Trophoblast cell (in vitro differentiated cells and primary cell): Measurements from ENCODE around the gene DNAJC3.

ENCODE experiments used
- DNase-seq, 2 donors: peaks; one replicate each; pipeline ENCODE4 v3.0.0-alpha.2; 2016
- H2AFZ ChIP-seq: 2 replicates; pipeline ENCODE4 v1.6.1; 2013; ENCODE audit warnings: low read length, moderate library complexity, mild to moderate bottlenecking; ENCODE audit not compliant: insufficient read depth, poor library complexity
- H2AK5ac ChIP-seq: 2 replicates; pipeline ENCODE4 v1.6.1; 2013; ENCODE audit warnings: mild to moderate bottlenecking, low read length
- H2BK120ac ChIP-seq: 2 replicates; pipeline ENCODE4 v1.6.1; 2013; ENCODE audit warnings: low read length, mild to moderate bottlenecking, moderate library complexity; ENCODE audit not compliant: insufficient read depth, poor library complexity
- H2BK12ac ChIP-seq: 2 replicates; pipeline ENCODE4 v1.6.1; 2013; ENCODE audit warnings: mild to moderate bottlenecking, low read length, moderate library complexity
- H2BK5ac ChIP-seq: 2 replicates; pipeline ENCODE4 v1.6.1; 2013; ENCODE audit warnings: low read length, low read depth, moderate library complexity, mild to moderate bottlenecking; ENCODE audit not compliant: poor library complexity
- H3K14ac ChIP-seq: 2 replicates; pipeline ENCODE4 v1.6.1; 2013; ENCODE audit warnings: mild to moderate bottlenecking, low read length
- H3K18ac ChIP-seq: 2 replicates; pipeline ENCODE4 v1.6.1; 2013; ENCODE audit warnings: mild to moderate bottlenecking, low read length
- H3K23ac ChIP-seq: 2 replicates; pipeline ENCODE4 v1.6.1; 2013; ENCODE audit warnings: low read length
- H3K27ac ChIP-seq: 2 replicates; pipeline ENCODE4 v1.5.1; 2013; ENCODE audit warnings: low read depth, mild to moderate bottlenecking, inconsistent platforms, low read length, moderate library complexity
- H3K27me3 ChIP-seq: 2 replicates; pipeline ENCODE4 v1.6.1; 2013; ENCODE audit warnings: inconsistent platforms, mild to moderate bottlenecking, low read length, moderate library complexity; ENCODE audit not compliant: insufficient read depth
- H3K36me3 ChIP-seq, 2 experiments: 1 replicate in 1 of 2; 2 replicates in 1 of 2; pipeline ENCODE4 v1.6.1; 2013; ENCODE audit warnings: low read length in 2 of 2, mild to moderate bottlenecking in 2 of 2, moderate library complexity in 1 of 2; ENCODE audit not compliant: insufficient read depth in 2 of 2, control insufficient read depth in 1 of 2
- H3K4ac ChIP-seq: 2 replicates; pipeline ENCODE4 v1.6.1; 2013; ENCODE audit warnings: low read depth, mild to moderate bottlenecking, low read length, moderate library complexity
- H3K4me1 ChIP-seq, 2 experiments: 1 replicate in 1 of 2; 2 replicates in 1 of 2; pipeline ENCODE4 v1.6.1; 2013; ENCODE audit warnings: low read length in 2 of 2, mild to moderate bottlenecking in 2 of 2, moderate library complexity in 1 of 2; ENCODE audit not compliant: insufficient read depth in 2 of 2, control insufficient read depth in 1 of 2
- H3K4me2 ChIP-seq: 2 replicates; pipeline ENCODE4 v1.6.1; 2013; ENCODE audit warnings: inconsistent platforms, mild to moderate bottlenecking, low read length, moderate library complexity
- H3K4me3 ChIP-seq: 2 replicates; pipeline ENCODE4 v1.5.1; 2013; ENCODE audit warnings: mild to moderate bottlenecking, low read depth, low read length, inconsistent platforms
- H3K79me1 ChIP-seq: one replicate; pipeline ENCODE4 v1.6.1; 2013; ENCODE audit warnings: low read length
- H3K79me2 ChIP-seq: 2 replicates; pipeline ENCODE4 v1.6.1; 2013; ENCODE audit warnings: low read length, mild to moderate bottlenecking; ENCODE audit not compliant: control insufficient read depth, insufficient read depth, poor library complexity
- H3K9ac ChIP-seq: 2 replicates; pipeline ENCODE4 v1.6.1; 2013; ENCODE audit warnings: mild to moderate bottlenecking, low read length
- H3K9me3 ChIP-seq: 2 replicates; pipeline ENCODE4 v1.6.1; 2013; ENCODE audit warnings: low read depth, mild to moderate bottlenecking, control low read depth, inconsistent platforms, low read length; ENCODE audit not compliant: insufficient read depth
- H4K12ac ChIP-seq: 2 replicates; pipeline ENCODE4 v1.6.1; 2013; ENCODE audit warnings: low read depth, mild to moderate bottlenecking, low read length, moderate library complexity
- H4K8ac ChIP-seq: 2 replicates; pipeline ENCODE4 v1.6.1; 2013; ENCODE audit warnings: low read depth, mild to moderate bottlenecking, low read length, moderate library complexity
- H4K91ac ChIP-seq: one replicate; pipeline ENCODE4 v1.6.1; 2013; ENCODE audit warnings: low read depth, mild to moderate bottlenecking, low read length, moderate library complexity
- WGBS: extraction: QIAGEN DNeasy Blood & Tissue Kit; methylation state at CpG from one replicate; pipeline ENCODE4 v1.1.7; 2013; ENCODE audit warnings: missing lambda C conversion rate; ENCODE audit not compliant: insufficient read length, insufficient coverage; ENCODE audit errors: extremely low coverage; 5-methylcytosine and 5-hydroxymethylcytosine counted together

Gene DNAJC3

GRCh38 chr13:95713651-95714050 lies 36.7 kb downstream of the DNAJC3 start:
- Histone ChIP-seq H4K91ac (no peak overlapping the region), H3K4me2 (no peak overlapping the region), H3K9me3 (peaks cover 1% of the 10 kb centered on the region), H3K14ac (no peak overlapping the region), H3K27me3 (no peaks in the 10 kb centered on the region), H3K27ac (no peak overlapping the region), H3K4ac (no peak overlapping the region), H3K23ac (no peak overlapping the region), H3K9ac (no peak overlapping the region), H4K8ac (no peak overlapping the region), H3K18ac (no peak overlapping the region), H3K79me2 (peaks cover 2% of the 10 kb centered on the region), H2AK5ac (no peak overlapping the region), H3K36me3 (peaks cover 9 to 15% of the 10 kb centered on the region in 2 experiments), H3K4me3 (no peak overlapping the region), H2BK5ac (no peak overlapping the region), H2BK120ac (no peak overlapping the region), H2AFZ (no peak overlapping the region), H4K12ac (no peak overlapping the region), H2BK12ac (no peak overlapping the region), H3K79me1 (no peaks in the 10 kb centered on the region), H3K4me1 (peaks cover 0 to 3% of the 10 kb centered on the region in 2 experiments)
- no CpG with 5 or more reads among the region's 3 CpGs for WGBS
- peak in 1 of 2 donors; percentile 44 for DNase-seq

GRCh38 chr13:95714142-95714832 lies 37.3 kb downstream of the DNAJC3 start:
- Histone ChIP-seq H2AK5ac (no peak overlapping the region), H3K9me3 (peaks cover 1% of the 10 kb centered on the region), H4K8ac (no peak overlapping the region), H3K23ac (no peak overlapping the region), H3K4me1 (peaks cover 0 to 3% of the 10 kb centered on the region in 2 experiments), H3K36me3 (peaks cover 9 to 15% of the 10 kb centered on the region in 2 experiments), H4K91ac (no peak overlapping the region), H2AFZ (no peak overlapping the region), H3K4me3 (no peak overlapping the region), H3K79me1 (no peaks in the 10 kb centered on the region), H3K9ac (no peak overlapping the region), H3K14ac (no peak overlapping the region), H3K18ac (no peak overlapping the region), H2BK5ac (no peak overlapping the region), H3K79me2 (peaks cover 2% of the 10 kb centered on the region), H3K27me3 (no peaks in the 10 kb centered on the region), H4K12ac (no peak overlapping the region), H3K4ac (no peak overlapping the region), H3K4me2 (no peak overlapping the region), H2BK12ac (no peak overlapping the region), H3K27ac (no peak overlapping the region), H2BK120ac (no peak overlapping the region)
- DNase-seq: peak; percentile 61 to 95
- no CpG with 5 or more reads among the region's 3 CpGs for WGBS

GRCh38 chr13:95716231-95716630 lies 39.3 kb downstream of the DNAJC3 start:
- Histone ChIP-seq H4K91ac (no peak overlapping the region), H3K27me3 (no peaks in the 10 kb centered on the region), H2AK5ac (no peak overlapping the region), H3K4me1 (peaks cover 0 to 3% of the 10 kb centered on the region in 2 experiments), H3K14ac (no peak overlapping the region), H3K36me3 (peaks cover 7 to 13% of the 10 kb centered on the region in 2 experiments), H3K79me2 (peaks cover 2% of the 10 kb centered on the region), H3K9me3 (peaks cover 1% of the 10 kb centered on the region), H3K18ac (peak overlapping the region; percentile 40), H4K12ac (no peak overlapping the region), H3K4ac (peak overlapping the region; percentile 22), H3K4me3 (no peak overlapping the region), H3K4me2 (no peak overlapping the region), H2BK120ac (no peak overlapping the region), H2BK12ac (no peak overlapping the region), H3K23ac (no peak overlapping the region), H3K9ac (no peak overlapping the region), H3K79me1 (no peaks in the 10 kb centered on the region), H4K8ac (no peak overlapping the region), H2BK5ac (no peak overlapping the region), H3K27ac (no peak overlapping the region), H2AFZ (no peak overlapping the region)
- WGBS: no CpG with 5 or more reads among the region's 11 CpGs
- DNase-seq: no peak

GRCh38 chr13:95722241-95722640 lies 45.3 kb downstream of the DNAJC3 start:
- Histone ChIP-seq H3K79me2 (no peaks in the 10 kb centered on the region), H3K4me1 (no peaks in the 10 kb centered on the region), H2AK5ac (no peak overlapping the region), H3K27ac (no peak overlapping the region), H4K12ac (no peak overlapping the region), H3K79me1 (no peaks in the 10 kb centered on the region), H3K27me3 (no peaks in the 10 kb centered on the region), H3K9ac (no peak overlapping the region), H2BK120ac (no peak overlapping the region), H3K4me3 (no peak overlapping the region), H3K4ac (no peak overlapping the region), H3K36me3 (no peaks in the 10 kb centered on the region), H3K23ac (no peak overlapping the region), H4K91ac (no peak overlapping the region), H3K18ac (no peak overlapping the region), H2BK12ac (no peak overlapping the region), H2BK5ac (no peak overlapping the region), H3K4me2 (no peak overlapping the region), H3K14ac (no peak overlapping the region), H3K9me3 (no peaks in the 10 kb centered on the region), H2AFZ (no peak overlapping the region), H4K8ac (no peak overlapping the region)
- WGBS: no CpG with 5 or more reads among the region's 1 CpG
- DNase-seq: no peak
